SH-SY5Y (cell line): ENCODE data around the gene AVPI1.

Experiments
- GATA2 ChIP-seq: IDR thresholded peaks from 2 replicates; pipeline ENCODE4 v1.6.1; 2011; ENCODE audit warnings: mild to moderate bottlenecking, low read depth, low read length
- GATA3 ChIP-seq: IDR thresholded peaks from 2 replicates; pipeline ENCODE4 v1.6.1; 2011; ENCODE audit warnings: low read depth, mild to moderate bottlenecking, low read length, moderate library complexity

DNA sequence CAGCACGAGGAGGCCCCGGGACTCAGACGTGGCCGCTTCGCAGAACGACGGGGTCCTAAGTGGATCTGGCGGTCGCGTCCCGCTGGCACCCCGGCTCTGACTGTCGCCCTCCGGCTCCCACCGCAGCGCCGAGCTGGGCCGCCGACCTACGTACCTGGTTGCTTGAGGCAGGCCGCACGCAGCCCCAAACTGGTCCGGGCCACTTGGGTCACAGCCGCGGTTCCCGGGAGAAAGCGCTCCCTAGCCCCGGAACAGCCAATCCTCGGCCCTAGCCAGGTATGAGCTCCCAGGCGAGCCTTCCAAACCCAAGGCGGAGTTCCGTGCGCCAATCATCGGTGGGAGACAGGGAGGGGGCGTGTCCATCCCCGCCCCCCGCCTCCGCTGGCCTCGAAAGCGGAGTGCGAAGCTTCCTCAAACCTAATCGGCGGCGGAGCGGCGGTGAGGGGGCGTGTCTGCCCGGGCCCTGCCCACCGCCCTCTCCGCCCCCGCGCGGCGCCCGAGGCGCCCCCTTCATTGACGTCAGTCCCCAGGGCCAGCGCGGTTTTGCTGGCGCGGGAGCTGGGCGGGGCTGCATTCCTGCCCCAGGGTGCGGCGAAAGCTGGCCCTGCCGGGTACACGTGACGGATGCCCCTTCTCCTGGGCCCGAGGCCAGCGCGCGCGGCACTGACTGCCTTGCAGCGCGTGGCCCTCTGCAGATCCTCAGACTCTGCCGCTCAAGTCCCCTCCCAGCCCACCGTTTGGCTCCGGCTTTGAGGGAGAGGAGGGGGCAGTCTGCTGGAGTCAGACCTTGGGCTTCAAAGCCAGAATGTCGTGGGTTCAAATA lies at the start of gene AVPI1:
- TF ChIP-seq GATA2 (no peak), GATA3 (no peak)
